Heart left ventricle (tissue), 16 donors: ENCODE measurements around the gene OR7D4. TPM values are rescaled to one million over a fixed set of nuclear protein-coding genes. Genes with fewer than 3 reads are reported as not detected.
A peak's percentile ranks its signal among the peaks of the same experiment; 100 is the strongest.
"Not testable (repeated sequence)": the region's sequence is repeated elsewhere in the genome, so short reads cannot be mapped to it uniquely, and the experiment has no call there.

ENCODE experiments used
- ATAC-seq, 4 donors: fragments of 200-7000 bp; cut with Tn5 transposase; one replicate each; pipeline ENCODE4 v1.9.1; 2020 to 2022; ENCODE audit warnings: moderate library complexity in 4 of 4, mild to moderate bottlenecking in 3 of 4, moderate number of reproducible peaks in 1 of 4
- DNase-seq, 5 donors: peaks; one replicate each; pipeline ENCODE4 v3.0.0-alpha.2; 2020
- H3K27ac ChIP-seq, 12 donors: fragments of 200-600 bp; sonication (generic) in 4 of 12; one replicate each; pipeline versions ENCODE4 v1.5.0 to v1.8.0; 2016 to 2022; ENCODE audit warnings: mild to moderate bottlenecking in 2 of 12
- H3K27me3 ChIP-seq, 9 donors: fragments of 200-600 bp; sonication (generic) in 2 of 9; one replicate each; pipeline versions ENCODE4 v1.5.1 to v1.8.0; 2016 to 2022; ENCODE audit warnings: mild to moderate bottlenecking in 3 of 9
- H3K36me3 ChIP-seq, 9 donors: fragments of 200-600 bp; sonication (generic) in 2 of 9; one replicate each; pipeline versions ENCODE4 v1.5.0 to v1.8.0; 2018 to 2022; ENCODE audit warnings: mild to moderate bottlenecking in 2 of 9
- H3K4me1 ChIP-seq, 12 donors: fragments of 200-600 bp; sonication (generic) in 4 of 12; one replicate each; pipeline versions ENCODE4 v1.5.0 to v1.8.0; 2016 to 2022; ENCODE audit warnings: mild to moderate bottlenecking in 3 of 12
- H3K4me3 ChIP-seq, 12 donors: fragments of 200-600 bp; sonication (generic) in 4 of 12; one replicate each; pipeline versions ENCODE4 v1.5.0 to v1.8.0; 2017 to 2022; ENCODE audit warnings: mild to moderate bottlenecking in 9 of 12, moderate library complexity in 4 of 12
- H3K9me3 ChIP-seq, 12 donors: fragments of 200-600 bp; sonication (generic) in 4 of 12; one replicate each; pipeline versions ENCODE4 v1.5.0 to v1.8.0; 2016 to 2022; ENCODE audit warnings: mild to moderate bottlenecking in 1 of 12
- CTCF ChIP-seq, 12 donors: fragments of 200-600 bp; sonication (generic) in 4 of 12; IDR thresholded peaks; one replicate each; pipeline versions ENCODE4 v1.5.0 to v1.8.0; 2018 to 2022; ENCODE audit warnings: antibody characterized with exemption in 12 of 12, mild to moderate bottlenecking in 5 of 12
- POLR2A ChIP-seq, 2 donors: fragments of 450-650 bp; IDR thresholded peaks; one replicate each; pipeline ENCODE4 v1.6.1; 2017; ENCODE audit warnings: antibody characterized with exemption in 2 of 2, mild to moderate bottlenecking in 2 of 2, moderate library complexity in 2 of 2
- WGBS, 4 donors: extraction: QIAGEN DNeasy Blood & Tissue Kit in 2 of 4; methylation state at CpG; one replicate each; pipeline versions ENCODE4 v1.1.5 to v1.1.7; 2013 to 2018; 5-methylcytosine and 5-hydroxymethylcytosine counted together
- intact Hi-C, 10 donors: fragments of 100-400 bp; cut with DNase I; formaldehyde crosslinking; loops; one replicate each; pipeline versions ENCODE4 v1.11.1 to v1.14.2; 2022
- long read RNA-seq, 3 donors: library from polyadenylated mRNA; unstranded; transcript quantifications; one replicate each; pipeline ENCODE4 v2.0.0, GENCODE V29; 2020 to 2021
- polyA plus RNA-seq, 2 donors: library from polyadenylated mRNA; stranded (reverse); fragments of 200-250 nt; gene quantifications; one replicate each; pipeline ENCODE4 v1.2.3, GENCODE V29; 2013
- total RNA-seq, 9 donors: library from RNA; depleted of rRNA in 2 of 9; stranded (reverse); fragments of >200 nt in 2 of 9; fragmentation: NEBNext Ultra II Directional in 3 of 9; extraction: Animal tissue kit (Norgen Biotek cat#: 25700) in 3 of 9; gene quantifications; one replicate each; pipeline versions ENCODE4 v1.1.0 to v1.2.4, GENCODE V29; 2016 to 2023
- donor health status: ischemic (EF 13 %, LVEDD 7.1; RV severe dilation, severe dysfunction).
- donor health status: healthy with polysubstance abuse.
- donor health status: DM: no; HTN: yes; CAD: no.
- donor health status: DM: no; HTN: no; CAD: no.
- donor health status: ischemic (EF 25% LVEDD 6.9; RV normal size, moderate dysfunction).
- donor health status: ischemic (EF 25% LVEDD 5.7; RV mildly dilated, moderate dysfunction).
- donor health status: healthy.
- donor health status: DM: yes; HTN: yes; CAD: no.
- donor health status: ischemic (EF 35%, LVEDD 5.7; RV mildly dilated, moderate dysfunction).
- donor health status: nonischemic (EF 11% LVEDD 7.7; RV severe dilation, severe dysfunction).
- donor health status: DM: yes; HTN: yes; CAD: no.
- donor health status: PGD.
- donor health status: ischemic (EF 29% LVEDD 5.4; RV normal size, mild dysfunction).
- donor health status: nonischemic (EF 23%, LVEDD 6.1; RV moderate dilation, normal function).

The OR7D4 gene
- not detected for total RNA-seq
- polyA plus RNA-seq, result not detected
- long read RNA-seq, donor 1, result 0 reads
- long read RNA-seq, donor 2, result 0 reads
- long read RNA-seq, donor 3, result 0 reads

DNA sequence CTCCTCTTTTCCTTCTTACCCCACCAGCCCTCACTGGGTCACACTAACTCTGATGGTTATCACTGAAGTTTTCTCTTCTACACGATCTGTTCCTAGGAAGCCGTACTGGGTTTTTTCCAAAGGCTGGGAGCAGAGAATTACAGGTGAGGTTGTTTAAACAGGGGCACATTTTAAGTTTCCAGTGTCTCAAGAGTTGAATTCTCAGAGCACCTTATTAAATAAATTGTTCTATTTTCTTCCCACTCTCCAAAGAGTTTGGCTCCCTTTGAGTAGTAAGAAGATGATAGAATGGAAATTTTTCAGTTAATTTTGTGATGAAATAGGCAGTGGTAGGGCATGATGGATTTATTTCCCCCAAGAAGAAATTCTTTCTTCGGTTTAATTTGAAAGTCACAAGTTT is at the start of gene OR7D4:
Gene OR7D4, minus strand, starts transcription at position 101 of the 400 bp plus-strand sequence. CDS start 4,752 bp downstream, outside the sequence.
- intact Hi-C loops, result no loop called here
- Histone ChIP-seq H3K27ac (no peak within 1 kb of the TSS), H3K4me1 (no peaks in the 10 kb centered on the region), H3K9me3 (peaks cover 0 to 22% (median 1%) of the 10 kb centered on the region in 12 donors), H3K27me3 (peaks cover 0 to under 1% (median 0%) of the 10 kb centered on the region in 9 donors), H3K36me3 (no peaks in the 10 kb centered on the region), H3K4me3 (no peak within 1 kb of the TSS)
- ATAC-seq (no peak), DNase-seq (no peak)
- no peak for TF ChIP-seq POLR2A (IDR thresholded peaks at IDR 0.05)
- TF ChIP-seq CTCF (IDR thresholded peaks at IDR 0.05), result no peak
- 65 to 73% (median 70%) methylated on average over 3 of the region's 3 CpGs for WGBS, 4 donors

DNA sequence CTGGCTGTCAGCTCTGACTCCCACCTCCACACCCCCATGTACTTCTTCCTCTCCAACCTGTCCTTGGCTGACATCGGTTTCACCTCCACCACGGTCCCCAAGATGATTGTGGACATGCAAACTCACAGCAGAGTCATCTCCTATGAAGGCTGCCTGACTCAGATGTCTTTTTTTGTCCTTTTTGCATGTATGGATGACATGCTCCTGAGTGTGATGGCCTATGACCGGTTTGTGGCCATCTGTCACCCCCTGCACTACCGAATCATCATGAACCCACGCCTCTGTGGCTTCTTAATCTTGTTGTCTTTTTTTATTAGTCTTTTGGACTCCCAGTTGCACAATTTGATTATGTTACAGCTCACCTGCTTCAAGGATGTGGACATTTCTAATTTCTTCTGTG is 31.8 kb upstream of the OR7D4 start:
- Histone ChIP-seq H3K36me3 (no peaks in the 10 kb centered on the region), H3K4me3 (no peak overlapping the region), H3K4me1 (no peaks in the 10 kb centered on the region), H3K9me3 (peaks cover 0 to 10% (median 0%) of the 10 kb centered on the region in 12 donors), H3K27me3 (peaks cover 0 to 4% (median 0%) of the 10 kb centered on the region in 9 donors), H3K27ac (no peak overlapping the region)
- intact Hi-C loops, result no loop called here
- TF ChIP-seq CTCF (IDR thresholded peaks at IDR 0.05) (no peak), POLR2A (IDR thresholded peaks at IDR 0.05) (no peak)
- WGBS, 4 donors, result 69 to 75% (median 73%) methylated on average over 5 of the region's 5 CpGs
- ATAC-seq (no peak), DNase-seq (no peak)

DNA sequence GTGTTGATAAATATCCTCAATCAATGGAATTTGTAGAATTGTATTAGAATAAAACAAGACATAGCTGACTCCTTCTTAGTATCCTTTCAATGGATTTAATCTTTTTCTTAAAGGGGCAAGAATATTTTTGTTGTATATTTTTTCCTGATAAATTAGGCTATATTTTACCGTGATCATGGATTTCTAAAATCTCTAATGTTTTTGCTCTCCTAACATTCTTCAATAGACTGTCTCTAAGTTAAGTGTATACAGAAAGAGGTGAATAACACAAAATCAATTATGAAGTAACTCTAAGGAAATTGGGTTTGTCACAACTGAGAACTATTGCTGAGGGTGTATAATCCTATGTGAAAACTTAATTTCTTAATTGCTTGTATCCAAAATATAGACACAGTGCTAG is 31.2 kb upstream of the OR7D4 start, which contains the start of gene OR7E24:
Gene OR7E24, plus strand, starts transcription at position 301 of the 400 bp plus-strand sequence. CDS start 114 bp downstream, outside the sequence.
- no peaks in the 10 kb centered on the region for H3K36me3 ChIP-seq
- TF ChIP-seq CTCF (IDR thresholded peaks at IDR 0.05) (no peak), POLR2A (IDR thresholded peaks at IDR 0.05) (no peak)
- no peak within 1 kb of the TSS for H3K27ac ChIP-seq
- peaks cover 0 to 4% (median 0%) of the 10 kb centered on the region in 9 donors for H3K27me3 ChIP-seq
- DNase-seq (no peak), ATAC-seq (no peak)
- H3K4me3 ChIP-seq, result no peak within 1 kb of the TSS
- intact Hi-C loops, result no loop called here
- H3K9me3 ChIP-seq, result peaks cover 0 to 6% (median 0%) of the 10 kb centered on the region in 12 donors
- no peaks in the 10 kb centered on the region for H3K4me1 ChIP-seq
- 69 to 79% (median 76%) methylated on average over 1 of the region's 1 CpG for WGBS, 4 donors

DNA sequence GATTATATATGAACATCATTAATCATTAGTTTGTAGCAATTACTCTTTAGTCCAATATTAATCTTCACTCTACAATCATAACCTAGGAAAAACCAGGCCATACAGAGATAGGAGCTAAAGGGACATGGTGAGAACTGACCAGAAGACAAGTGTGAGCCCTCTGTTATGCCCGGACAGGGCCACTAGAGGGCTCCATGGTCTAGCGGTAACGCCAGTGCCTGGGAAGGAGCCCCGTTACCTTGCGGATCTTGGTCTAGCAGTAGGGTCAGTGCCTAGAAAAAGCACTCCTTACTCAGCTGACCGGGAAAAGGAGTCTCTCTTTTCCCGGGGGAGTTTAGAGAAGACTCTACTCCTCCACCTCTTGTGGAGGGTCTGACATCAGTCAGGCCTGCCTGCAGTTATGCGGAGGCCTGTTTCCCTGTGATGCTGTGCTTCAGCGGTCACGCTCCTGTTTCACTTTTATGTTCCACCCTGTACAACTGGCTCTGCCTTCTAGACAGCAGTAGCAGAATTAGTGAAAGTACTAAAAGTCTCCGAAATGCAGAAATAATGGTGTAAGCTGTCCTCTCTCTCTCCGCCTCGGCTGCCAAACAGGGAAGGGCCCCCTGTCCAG is 13.8 kb downstream of the OR7D4 start:
- ATAC-seq (peak; percentile 69 to 77 (median 75)), DNase-seq (peak; percentile 58 to 82 (median 63))
- H3K9me3 ChIP-seq, result no peaks in the 10 kb centered on the region

GRCh38 chr19:9198044-9198443 is 21.3 kb downstream of the OR7D4 start:
- H3K27me3 ChIP-seq, result peaks cover 0 to 29% (median 0%) of the 10 kb centered on the region in 9 donors
- H3K9me3 ChIP-seq, H3K27ac ChIP-seq, DNase-seq, H3K36me3 ChIP-seq, H3K4me1 ChIP-seq, ATAC-seq, H3K4me3 ChIP-seq, intact Hi-C loops: not testable (repeated sequence)
- 65 to 82% (median 75%) methylated on average over 1 to 2 of the region's 2 CpGs for WGBS, 4 donors

More for the DNA sequence above, 13.8 kb downstream of the OR7D4 start:
- Histone ChIP-seq H3K4me3 (peak overlapping the region in 10 of 12 donors; percentile 20 to 44 (median 40)), H3K4me1 (peaks cover 0 to 5% (median 0%) of the 10 kb centered on the region in 12 donors), H3K27me3 (peaks cover 0 to 20% (median 0%) of the 10 kb centered on the region in 9 donors), H3K27ac (no peak overlapping the region), H3K36me3 (no peaks in the 10 kb centered on the region)
- TF ChIP-seq POLR2A (IDR thresholded peaks at IDR 0.05) (no peak), CTCF (IDR thresholded peaks at IDR 0.05) (peak; percentile 82 to 99 (median 88))
- WGBS, 4 donors, result 29 to 36% (median 31%) methylated on average over 13 of the region's 13 CpGs
- intact Hi-C loops, result loop anchor here in 8 of 10 donors (2.0 to 10.0 kb wide), 6 partner anchors 69 to 592 kb away; partner anchors contain the start of gene ZNF266 (in 2 of the 8)
